Endothelial cell of umbilical vein (primary cell): Measurements from ENCODE around the gene NUP62. TPM values are rescaled to one million over a fixed set of nuclear protein-coding genes. Genes with fewer than 3 reads are reported as not detected.
A peak's percentile ranks its signal among the peaks of the same experiment; 100 is the strongest.

ENCODE experiments used
- BruUV-seq: library from RNA; stranded (reverse); fragments of 400-500 nt; replicated peaks from 2 replicates; lab custom pipeline; 2021; lab: Mats Ljungman, UMichigan
- CTCF ChIA-PET: fragments of 300-600, 350-600 bp; sonication (Branson Sonifier 250); formaldehyde crosslinking; loops from one replicate; lab custom pipeline; 2021; ENCODE audit warnings: antibody characterized with exemption, inconsistent platforms; lab: Charles Lee
- POLR2A ChIA-PET: fragments of 300-600, 350-600 bp; sonication (Branson Sonifier 250); formaldehyde crosslinking; loops from one replicate; lab custom pipeline; 2021; ENCODE audit warnings: antibody characterized with exemption, inconsistent platforms; lab: Charles Lee
- DNase-seq: peaks from one replicate; pipeline ENCODE4 v3.0.0-alpha.2; 2011; ENCODE audit warnings: low read depth, low spot score
- FAIRE-seq: peaks from 2 replicates; lab custom pipeline; 2011; peaks lifted over from hg19 to GRCh38; lab: Jason Lieb, UNC
- H2AFZ ChIP-seq: 2 replicates; pipeline ENCODE4 v1.6.0; 2012; ENCODE audit warnings: low read depth, low read length, control low read depth, inconsistent platforms
- H3K27ac ChIP-seq: 2 replicates; pipeline ENCODE4 v1.5.1; 2011; ENCODE audit warnings: low read depth, mild to moderate bottlenecking, control low read depth, low read length, moderate library complexity; ENCODE audit not compliant: insufficient read depth
- H3K27me3 ChIP-seq, 2 experiments: 2 replicates each; pipeline versions ENCODE4 v1.6.0 to v1.6.1; 2011; ENCODE audit warnings: low read length in 2 of 2, mixed read lengths in 1 of 2; ENCODE audit not compliant: control insufficient read depth in 2 of 2, insufficient read depth in 2 of 2
- H3K36me3 ChIP-seq, 2 experiments: 2 replicates in 1 of 2; 3 replicates in 1 of 2; pipeline ENCODE4 v1.5.1; 2011; ENCODE audit warnings: low read length in 2 of 2, mild to moderate bottlenecking in 1 of 2, moderate library complexity in 1 of 2; ENCODE audit not compliant: control insufficient read depth in 2 of 2, insufficient read depth in 2 of 2; ENCODE audit errors: extremely low read depth in 1 of 2
- H3K4me1 ChIP-seq: 3 replicates; pipeline ENCODE4 v1.5.1; 2011; ENCODE audit warnings: mild to moderate bottlenecking, low read length; ENCODE audit not compliant: control insufficient read depth, insufficient read depth; ENCODE audit errors: extremely low read depth
- H3K4me2 ChIP-seq: 2 replicates; pipeline ENCODE4 v1.6.1; 2011; ENCODE audit warnings: low read length, control low read depth, mixed read lengths; ENCODE audit not compliant: insufficient read depth
- H3K4me3 ChIP-seq, 3 experiments: fragments of 200-600 bp in 1 of 3; sonication (generic), shearing (Covaris generic) in 1 of 3; replicated peaks in 1 of 3; 2 replicates each; pipeline ENCODE4 v1.5.1; 2011 to 2016; ENCODE audit warnings: control low read depth in 3 of 3, low read length in 3 of 3, mild to moderate bottlenecking in 2 of 3, inconsistent platforms in 1 of 3, low read depth in 1 of 3, moderate library complexity in 1 of 3; ENCODE audit not compliant: insufficient read depth in 1 of 3
- H3K79me2 ChIP-seq: 2 replicates; pipeline ENCODE4 v1.6.0; 2012; ENCODE audit warnings: low read length, inconsistent platforms; ENCODE audit not compliant: control insufficient read depth, insufficient read depth
- H3K9ac ChIP-seq: replicated peaks from 2 replicates; pipeline ENCODE3; 2011; ENCODE audit warnings: low read length, control low read depth; ENCODE audit not compliant: insufficient read depth; ENCODE audit errors: extremely low read depth
- H3K9me1 ChIP-seq: replicated peaks from 3 replicates; pipeline ENCODE4 v1.6.0; 2011; ENCODE audit warnings: mild to moderate bottlenecking, low read length; ENCODE audit not compliant: control insufficient read depth, insufficient read depth; ENCODE audit errors: extremely low read depth
- H3K9me3 ChIP-seq: replicated peaks from 2 replicates; pipeline ENCODE4 v1.5.1; 2012; ENCODE audit warnings: low read length, inconsistent platforms; ENCODE audit not compliant: control insufficient read depth, insufficient read depth
- H4K20me1 ChIP-seq: replicated peaks from 2 replicates; pipeline ENCODE3; 2011; ENCODE audit warnings: mild to moderate bottlenecking, low read length; ENCODE audit not compliant: control insufficient read depth, insufficient read depth; ENCODE audit errors: extremely low read depth
- CTCF ChIP-seq, 2 donors: IDR thresholded peaks; 1 replicate in 1 of 2; 2 replicates in 1 of 2; pipeline ENCODE4 v1.5.1; 2011; ENCODE audit warnings: low read length in 2 of 2, mild to moderate bottlenecking in 2 of 2, moderate library complexity in 2 of 2, control low read depth in 1 of 2, inconsistent platforms in 1 of 2, low read depth in 1 of 2; ENCODE audit not compliant: insufficient read depth in 1 of 2; ENCODE audit errors: extremely low read depth in 1 of 2
- EZH2 ChIP-seq: IDR thresholded peaks from 2 replicates; pipeline ENCODE4 v1.6.1; 2012; ENCODE audit warnings: borderline replicate concordance, low read depth, mild to moderate bottlenecking, moderate library complexity, low read length, inconsistent platforms; ENCODE audit not compliant: severe bottlenecking
- FOS ChIP-seq: IDR thresholded peaks from 2 replicates; pipeline ENCODE4 v1.6.1; 2011; ENCODE audit warnings: mild to moderate bottlenecking, low read length, moderate library complexity, borderline replicate concordance; ENCODE audit not compliant: insufficient read depth
- GATA2 ChIP-seq: IDR thresholded peaks from 2 replicates; pipeline ENCODE4 v1.7.0; 2011; ENCODE audit warnings: low read depth, mild to moderate bottlenecking, moderate library complexity, mixed read lengths, low read length; ENCODE audit not compliant: insufficient read length, insufficient read depth
- JUN ChIP-seq: IDR thresholded peaks from 2 replicates; pipeline ENCODE4 v1.6.1; 2011; ENCODE audit warnings: borderline replicate concordance, low read depth; ENCODE audit not compliant: insufficient read length, insufficient read depth
- MAX ChIP-seq: IDR thresholded peaks from 2 replicates; pipeline ENCODE4 v1.6.1; 2011; ENCODE audit not compliant: insufficient read depth, insufficient read length
- MYC ChIP-seq: IDR thresholded peaks from one replicate; pipeline ENCODE4 v1.6.1; 2011; ENCODE audit warnings: mild to moderate bottlenecking, low read depth, low read length
- POLR2A ChIP-seq: IDR thresholded peaks from 2 replicates; pipeline ENCODE4 v1.6.1; 2012; ENCODE audit warnings: low read depth, mild to moderate bottlenecking, control low read depth, low read length
- POLR2AphosphoS5 ChIP-seq: IDR thresholded peaks from 2 replicates; pipeline ENCODE4 v1.6.1; 2012; ENCODE audit warnings: low read depth, mild to moderate bottlenecking, control low read depth, low read length, moderate library complexity; ENCODE audit not compliant: insufficient read depth
- dilution Hi-C: fragments of 300-500 bp; cut with MboI; formaldehyde crosslinking; loops from one replicate; pipeline ENCODE4 v1.15.0; 2019; ENCODE audit warnings: low sequenced_read_pairs; ENCODE audit not compliant: extremely low pct_ligation_motif_present
- intact Hi-C: fragments of 100-400 bp; cut with micrococcal nuclease; formaldehyde crosslinking; loops from one replicate; pipeline ENCODE4 v1.10.0; 2022
- polyA plus RNA-seq, 4 experiments: library from polyadenylated mRNA; depleted of rRNA in 3 of 4; stranded (reverse) in 3 of 4; unstranded in 1 of 4; fragments of >200 nt; gene quantifications; 2 replicates each; pipeline versions ENCODE4 v1.2.1 to v1.2.3, GENCODE V29; 2011 to 2012; ENCODE audit warnings: missing spikeins in 1 of 4
- total RNA-seq: library from RNA; stranded (reverse); gene quantifications from 2 replicates; pipeline ENCODE4 v1.2.3, GENCODE V29; 2021

NUP62 gene
- total and polyA plus RNA-seq, 2 donors (not counting 3 experiments of a cell fraction or from before 2014, with no cell fraction given): 32.0 to 93.7 TPM

GRCh38 chr19:49869484-49870308 is 59.6 kb downstream of the NUP62 start:
- dilution Hi-C loops (no loop called here), intact Hi-C loops (loop anchor here (1.0 to 5.0 kb wide), 3 partner anchors 8 to 277 kb away; partner anchors contain the start of genes AKT1S1, PRMT1, PRR12 and TBC1D17)
- no peak for TF ChIP-seq JUN
- no peak for TF ChIP-seq GATA2
- peak; percentile 90 for TF ChIP-seq POLR2A
- peak; percentile 97 for TF ChIP-seq POLR2AphosphoS5
- no peaks in the 10 kb centered on the region for H4K20me1 ChIP-seq
- H3K9me1 ChIP-seq: no peaks in the 10 kb centered on the region
- no TSS peak for BruUV-seq
- ChIA-PET CTCF (interaction anchor here (0.8 to 1.3 kb wide), 6 partner anchors 11 to 221 kb away, joined by 3 to 8 read pairs (median 3); partner anchors contain the start of gene PTOV1), POLR2A (interaction anchor here (0.9 to 1.0 kb wide), 4 partner anchors 7 to 19 kb away, joined by 4 to 5 read pairs (median 4); partner anchors contain the start of genes AKT1S1, PTOV1 and TBC1D17)
- H3K4me2 ChIP-seq: peak overlapping the region; percentile 73
- H3K27ac ChIP-seq: peak overlapping the region; percentile 3
- peaks cover under 1 to 13% of the 10 kb centered on the region in 2 experiments for H3K36me3 ChIP-seq
- H3K4me1 ChIP-seq: peaks cover 26% of the 10 kb centered on the region
- H3K79me2 ChIP-seq: peaks cover 22% of the 10 kb centered on the region
- DNase-seq: peak; percentile 100
- H3K4me3 ChIP-seq: peak overlapping the region; percentile 18 to 53 (median 30)
- no peaks in the 10 kb centered on the region for H3K27me3 ChIP-seq
- H2AFZ ChIP-seq: peak overlapping the region; percentile 53
- H3K9ac ChIP-seq: peak overlapping the region; percentile 44
- peak; percentile 100 for FAIRE-seq
- no peaks in the 10 kb centered on the region for H3K9me3 ChIP-seq

- BruUV-seq: TSS peak; percentile 23
- no peaks in the 10 kb centered on the region for H3K27me3 ChIP-seq
- H3K79me2 ChIP-seq: peaks cover 22% of the 10 kb centered on the region
- peaks cover 7 to 15% of the 10 kb centered on the region in 2 experiments for H3K36me3 ChIP-seq
- H3K4me2 ChIP-seq: peak overlapping the region; percentile 73
- DNase-seq (no peak), FAIRE-seq (no peak)
- no peaks in the 10 kb centered on the region for H3K9me1 ChIP-seq
- intact Hi-C loops (loop anchor here (1.0 to 5.0 kb wide), 3 partner anchors 8 to 277 kb away; partner anchors contain the start of genes AKT1S1, PRMT1, PRR12 and TBC1D17), dilution Hi-C loops (no loop called here)
- H3K27ac ChIP-seq: peak overlapping the region; percentile 17
- H2AFZ ChIP-seq: peak overlapping the region; percentile 88
- H3K9ac ChIP-seq: no peak overlapping the region
- no peaks in the 10 kb centered on the region for H3K9me3 ChIP-seq
- peak overlapping the region; percentile 27 to 50 (median 29) for H3K4me3 ChIP-seq
- H3K4me1 ChIP-seq: peaks cover 26% of the 10 kb centered on the region
- TF ChIP-seq POLR2AphosphoS5 (no peak), JUN (no peak), GATA2 (no peak), FOS (no peak), MYC (no peak), POLR2A (no peak), MAX (no peak), CTCF (IDR thresholded peaks at IDR 0.05; ENCODE audit: extremely low read depth in 1 of 2, insufficient read depth in 1 of 2, low read depth in 1 of 2, low read length in 2 of 2) (no peak), EZH2 (no peak)
- H4K20me1 ChIP-seq: no peaks in the 10 kb centered on the region
- POLR2A ChIA-PET: interaction anchor here (0.9 to 1.0 kb wide), 4 partner anchors 8 to 18 kb away, joined by 4 to 5 read pairs (median 4); partner anchors contain the start of genes AKT1S1, PTOV1 and TBC1D17
- CTCF ChIA-PET: interaction anchor here (0.8 to 1.3 kb wide), 6 partner anchors 10 to 220 kb away, joined by 3 to 8 read pairs (median 3); partner anchors contain the start of gene PTOV1
Measured at GRCh38 chr19:49869009-49869483, 60.3 kb downstream of the NUP62 start.
